ENCODE results near the gene WBP1. TPM values are rescaled to one million over a fixed set of nuclear protein-coding genes. Genes with fewer than 3 reads are reported as not detected.
"Not testable (repeated sequence)": the region's sequence is repeated elsewhere in the genome, so short reads cannot be mapped to it uniquely, and the experiment has no call there.

Gene WBP1
- total and polyA plus RNA-seq, 2 experiments from 2014 or later, result 156 to 174 TPM

DNA sequence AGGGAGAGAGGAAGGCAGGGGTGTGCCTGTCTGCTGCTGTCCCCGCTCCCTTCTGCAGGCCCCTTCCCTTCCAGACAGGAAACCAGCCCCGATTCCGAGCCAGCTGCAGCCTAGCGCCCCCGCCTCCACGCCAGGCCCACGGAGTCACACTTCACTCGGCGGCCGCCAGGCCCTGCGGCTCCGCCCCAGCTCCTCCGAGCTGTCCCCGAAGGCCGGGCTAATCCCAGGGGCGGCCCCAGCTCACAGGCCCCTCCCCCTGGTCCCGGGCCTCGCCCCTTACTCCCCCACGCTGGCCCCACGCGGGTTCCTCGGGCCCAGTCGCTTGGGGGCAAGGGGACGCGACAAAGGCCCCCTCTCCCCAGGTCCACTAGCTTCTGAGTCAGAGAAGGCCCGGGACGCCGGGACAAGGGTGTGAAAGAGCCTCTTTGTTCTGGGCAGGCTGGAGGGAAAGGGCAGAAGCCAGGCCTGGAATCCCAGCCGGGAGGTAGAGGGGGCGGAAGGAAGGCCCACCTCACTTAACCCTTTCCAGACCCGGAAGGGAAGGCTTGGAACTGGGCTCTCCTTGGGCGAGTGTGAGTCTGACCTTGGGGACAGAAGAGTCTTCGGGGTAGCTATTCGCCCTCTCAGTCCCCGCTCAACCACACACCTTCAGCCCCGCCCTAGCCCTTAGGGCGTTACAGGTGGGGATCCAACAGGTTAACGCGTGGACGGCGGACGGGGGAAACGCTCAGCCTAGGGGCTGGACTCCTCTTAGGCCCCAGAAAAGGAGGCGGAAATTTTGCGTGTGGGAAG lies 17.7 kb upstream of the WBP1 start:
- H3K27ac ChIP-seq, result peak overlapping the region; percentile 98
- H3K4me3 ChIP-seq, result peak overlapping the region; percentile 41
- TF ChIP-seq, protein P1, sequence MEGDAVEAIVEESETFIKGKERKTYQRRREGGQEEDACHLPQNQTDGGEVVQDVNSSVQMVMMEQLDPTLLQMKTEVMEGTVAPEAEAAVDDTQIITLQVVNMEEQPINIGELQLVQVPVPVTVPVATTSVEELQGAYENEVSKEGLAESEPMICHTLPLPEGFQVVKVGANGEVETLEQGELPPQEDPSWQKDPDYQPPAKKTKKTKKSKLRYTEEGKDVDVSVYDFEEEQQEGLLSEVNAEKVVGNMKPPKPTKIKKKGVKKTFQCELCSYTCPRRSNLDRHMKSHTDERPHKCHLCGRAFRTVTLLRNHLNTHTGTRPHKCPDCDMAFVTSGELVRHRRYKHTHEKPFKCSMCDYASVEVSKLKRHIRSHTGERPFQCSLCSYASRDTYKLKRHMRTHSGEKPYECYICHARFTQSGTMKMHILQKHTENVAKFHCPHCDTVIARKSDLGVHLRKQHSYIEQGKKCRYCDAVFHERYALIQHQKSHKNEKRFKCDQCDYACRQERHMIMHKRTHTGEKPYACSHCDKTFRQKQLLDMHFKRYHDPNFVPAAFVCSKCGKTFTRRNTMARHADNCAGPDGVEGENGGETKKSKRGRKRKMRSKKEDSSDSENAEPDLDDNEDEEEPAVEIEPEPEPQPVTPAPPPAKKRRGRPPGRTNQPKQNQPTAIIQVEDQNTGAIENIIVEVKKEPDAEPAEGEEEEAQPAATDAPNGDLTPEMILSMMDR (IDR thresholded peaks at IDR 0.05; ENCODE audit: low read depth, low read length), result peak; percentile 13
- H3K4me1 ChIP-seq (ENCODE audit: low read depth), result peaks cover 14% of the 10 kb centered on the region
- no peaks in the 10 kb centered on the region for H3K9me3 ChIP-seq (ENCODE audit: low read depth)
- H3K27me3 ChIP-seq, result no peaks in the 10 kb centered on the region
- no peaks in the 10 kb centered on the region for H3K36me3 ChIP-seq
- DNase-seq (ENCODE audit: low read depth in 1 of 2, low spot score in 1 of 2), result peak; percentile 90 to 95

DNA sequence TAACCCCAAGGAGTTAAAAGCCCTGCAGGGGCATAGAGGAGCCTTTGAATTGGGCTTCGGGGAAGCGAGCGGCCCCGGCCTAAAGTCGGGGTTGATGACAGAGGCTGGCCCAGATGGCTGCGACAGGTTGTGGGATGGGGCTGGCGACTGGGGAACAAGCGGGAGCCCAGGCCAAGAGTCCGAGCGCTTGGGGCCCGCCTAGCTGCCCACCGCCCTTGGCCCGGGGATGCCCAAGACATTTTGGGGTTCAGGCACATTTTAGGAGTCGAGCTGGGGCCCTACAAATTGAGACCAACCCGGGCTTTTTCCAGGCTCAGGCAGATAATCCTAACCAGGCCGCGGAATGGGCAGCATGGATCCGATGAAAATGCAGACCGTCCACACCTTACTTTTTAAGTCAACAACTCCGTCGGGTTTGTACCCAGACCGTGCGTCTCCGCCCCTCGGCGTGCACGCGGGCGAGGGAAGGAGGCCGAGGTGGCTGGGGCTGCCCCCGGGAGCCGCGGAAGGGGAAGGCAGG lies 17.0 kb upstream of the WBP1 start:
- no peaks in the 10 kb centered on the region for H3K27me3 ChIP-seq
- no peaks in the 10 kb centered on the region for H3K9me3 ChIP-seq (ENCODE audit: low read depth)
- DNase-seq (ENCODE audit: low read depth in 1 of 2, low spot score in 1 of 2), result no peak
- TF ChIP-seq, protein P1 (IDR thresholded peaks at IDR 0.05; ENCODE audit: low read depth, low read length), result no peak
- peaks cover 14% of the 10 kb centered on the region for H3K4me1 ChIP-seq (ENCODE audit: low read depth)
- peak overlapping the region; percentile 41 for H3K4me3 ChIP-seq
- peak overlapping the region; percentile 98 for H3K27ac ChIP-seq
- no peaks in the 10 kb centered on the region for H3K36me3 ChIP-seq

DNA sequence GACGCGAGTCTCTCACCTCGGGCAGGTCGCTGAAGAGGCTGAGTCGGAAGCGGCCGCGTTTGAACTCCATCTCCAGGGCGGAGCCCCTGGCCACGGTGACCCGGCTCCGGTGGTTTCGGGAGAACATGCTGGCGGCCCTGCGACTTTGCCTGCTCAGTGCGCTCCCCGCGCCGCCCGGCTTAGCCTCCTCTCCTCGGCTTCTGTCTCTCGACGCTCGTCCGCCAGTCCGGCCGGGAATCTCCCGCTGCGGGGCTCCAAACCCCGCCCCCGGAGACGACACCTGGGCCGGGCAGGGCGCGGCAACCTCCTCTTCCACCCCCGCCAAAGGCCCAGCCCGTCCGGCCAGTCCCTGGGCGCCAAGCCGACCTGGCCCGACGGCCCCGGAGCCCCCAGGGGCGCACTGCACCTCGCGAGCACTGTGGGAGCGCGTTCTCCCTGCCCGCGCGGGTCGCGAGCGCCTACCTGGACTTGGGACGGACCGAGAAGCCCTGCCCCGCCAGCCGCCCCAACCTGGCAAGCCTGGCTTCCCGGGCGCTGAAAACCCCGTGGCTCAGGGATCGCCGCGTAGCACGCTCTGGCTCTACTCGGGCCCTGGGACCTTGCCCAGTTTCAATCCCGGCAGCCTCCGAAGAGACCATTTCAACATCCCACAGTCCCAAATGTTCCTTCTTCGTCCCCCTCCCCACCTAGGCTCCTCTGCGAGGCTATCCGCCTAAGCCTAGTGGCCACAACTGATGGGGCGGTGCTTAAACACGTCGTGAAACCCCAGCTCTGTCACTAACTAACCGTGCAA lies 16.4 kb upstream of the WBP1 start, which contains the start of gene RTKN:
Gene RTKN, minus strand, starts transcription at position 248 of the 793 bp plus-strand sequence. Its CDS starts 121 bp downstream, at position 127.
- no peaks in the 10 kb centered on the region for H3K27me3 ChIP-seq
- peaks cover 14% of the 10 kb centered on the region for H3K4me1 ChIP-seq (ENCODE audit: low read depth)
- H3K27ac ChIP-seq, result peak within 1 kb of the TSS; percentile 98
- peak within 1 kb of the TSS; percentile 41 for H3K4me3 ChIP-seq
- TF ChIP-seq, protein P1 (IDR thresholded peaks at IDR 0.05; ENCODE audit: low read depth, low read length), result no peak
- no peaks in the 10 kb centered on the region for H3K36me3 ChIP-seq
- no peaks in the 10 kb centered on the region for H3K9me3 ChIP-seq (ENCODE audit: low read depth)
- peak; percentile 41 to 58 for DNase-seq (ENCODE audit: low read depth in 1 of 2, low spot score in 1 of 2)

DNA sequence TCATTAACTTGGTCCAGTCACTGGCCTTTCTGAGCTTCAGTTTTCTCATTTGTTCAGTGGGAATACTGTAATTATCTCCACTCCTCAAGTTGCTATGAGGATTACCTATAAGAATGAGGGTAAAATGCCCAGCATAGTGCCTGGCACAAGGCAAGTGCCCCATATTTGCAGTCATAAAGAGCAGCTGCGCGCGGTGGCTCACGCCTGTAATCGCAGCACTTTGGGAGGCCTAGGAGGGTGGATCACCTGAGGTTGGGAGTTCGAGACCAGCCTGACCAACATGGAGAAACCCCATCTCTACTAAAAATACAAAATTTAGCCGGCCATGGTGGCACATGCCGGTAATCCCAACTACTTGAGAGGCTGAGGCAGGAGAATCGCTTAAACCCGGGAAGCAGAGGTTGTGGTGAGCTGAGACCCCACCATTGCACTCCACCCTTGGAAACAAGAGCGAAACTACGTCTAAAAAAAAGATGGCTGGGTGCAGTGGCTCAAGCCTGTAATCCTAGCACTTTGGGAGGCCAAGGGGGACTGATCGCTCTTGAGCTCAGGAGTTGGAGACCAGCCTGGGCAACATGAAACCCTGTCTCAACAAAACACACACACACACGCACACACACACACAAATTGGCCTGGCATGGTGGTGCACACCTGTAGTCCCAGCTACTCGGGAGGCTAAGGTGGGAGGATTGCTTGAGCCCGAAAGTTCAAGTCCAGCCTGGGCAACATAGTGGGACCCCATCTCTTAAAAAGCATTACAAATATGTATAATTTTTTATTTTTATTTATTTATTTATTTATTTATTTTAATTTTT lies 15.5 kb upstream of the WBP1 start:
- H3K36me3 ChIP-seq; H3K27ac ChIP-seq; DNase-seq (ENCODE audit: low read depth in 1 of 2, low spot score in 1 of 2); H3K9me3 ChIP-seq (ENCODE audit: low read depth); H3K27me3 ChIP-seq: not testable (repeated sequence)
- Histone ChIP-seq H3K4me3 (peak overlapping the region; percentile 41), H3K4me1 (ENCODE audit: low read depth) (peaks cover 14% of the 10 kb centered on the region)

DNA sequence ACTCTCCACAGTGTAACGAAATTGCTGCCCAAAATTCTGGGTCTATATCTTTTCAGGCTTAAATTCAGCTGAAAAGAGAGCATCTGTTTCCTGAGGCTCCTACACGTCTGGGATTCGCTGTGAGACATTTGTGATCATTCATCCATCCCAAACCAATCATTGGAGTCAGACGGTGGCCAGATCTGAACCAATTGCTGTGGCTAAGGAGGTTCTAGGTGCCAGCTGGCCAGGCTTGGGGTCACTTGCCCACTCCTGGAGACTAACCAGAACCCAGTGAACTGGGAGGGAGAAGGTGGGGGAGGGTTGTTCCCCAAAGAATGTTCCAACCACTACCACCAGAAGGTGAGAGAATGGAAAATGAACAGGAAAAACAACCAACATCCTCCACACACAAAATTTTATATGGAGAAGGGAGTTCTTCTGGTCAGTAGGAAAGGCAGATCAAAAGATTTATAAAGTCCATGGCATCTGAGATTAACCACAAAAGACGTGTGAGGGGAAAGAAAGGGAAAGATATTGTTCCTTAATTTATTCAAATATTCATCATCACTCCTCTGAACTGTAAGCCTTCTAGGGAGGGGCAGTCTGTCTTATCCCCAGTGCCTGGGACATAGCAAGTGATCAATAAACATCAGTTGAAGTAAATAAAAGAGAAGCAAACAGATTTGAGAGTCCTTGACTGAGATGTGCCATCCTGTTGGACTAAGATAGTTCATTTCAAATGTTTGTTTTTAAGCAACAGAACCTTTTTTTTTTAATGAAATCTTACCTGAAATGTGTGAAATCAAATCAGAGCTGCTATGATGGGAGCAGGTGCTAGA lies 13.5 kb upstream of the WBP1 start:
- no peaks in the 10 kb centered on the region for H3K36me3 ChIP-seq
- peak in 1 of 2 donors; percentile 13 for DNase-seq (ENCODE audit: low read depth in 1 of 2, low spot score in 1 of 2)
- no peaks in the 10 kb centered on the region for H3K9me3 ChIP-seq (ENCODE audit: low read depth)
- H3K4me1 ChIP-seq (ENCODE audit: low read depth), result peaks cover 1% of the 10 kb centered on the region
- no peaks in the 10 kb centered on the region for H3K27me3 ChIP-seq
- H3K27ac ChIP-seq, result no peak overlapping the region
- TF ChIP-seq, protein P1 (IDR thresholded peaks at IDR 0.05; ENCODE audit: low read depth, low read length), result no peak
- H3K4me3 ChIP-seq, result no peak overlapping the region

Data from cardiac muscle cell (in vitro differentiated cells and primary cell).